ENCODE measurements around the gene TH.

TH gene

DNA sequence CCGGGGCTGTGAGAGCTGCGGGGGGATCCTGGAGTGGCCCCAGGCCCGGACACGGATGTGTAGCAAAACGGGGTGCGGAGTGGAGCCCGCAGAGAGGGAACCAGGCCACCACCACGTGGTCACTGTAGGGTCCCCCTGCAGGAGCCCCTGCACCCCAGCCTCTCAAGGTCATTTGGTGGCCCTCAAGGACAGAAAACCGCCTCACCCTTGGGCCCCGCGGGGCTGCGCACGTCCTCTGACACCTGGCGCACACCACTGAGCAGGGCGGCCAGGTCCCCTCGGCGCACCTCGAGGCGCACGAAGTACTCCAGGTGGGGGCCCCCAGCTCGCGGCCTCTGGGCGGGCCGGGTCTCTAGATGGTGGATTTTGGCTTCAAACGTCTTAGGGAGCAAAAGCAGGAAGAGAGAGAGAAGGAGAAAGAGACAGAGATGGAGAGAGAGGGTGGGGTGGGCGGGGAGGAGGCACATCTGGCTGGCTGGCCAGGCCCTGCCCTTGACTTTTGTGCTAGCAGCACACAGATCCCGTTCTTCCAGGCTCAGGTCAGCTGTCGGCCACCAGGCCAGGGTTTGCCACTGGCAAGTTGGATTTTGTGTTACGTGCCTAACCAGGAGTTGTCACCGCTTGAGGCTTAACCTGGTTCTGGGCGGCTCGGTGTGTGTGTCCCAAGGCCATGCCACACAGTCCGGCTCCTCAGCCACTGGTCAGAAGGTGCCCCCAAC lies 3.2 kb downstream of the TH start:
- TF ChIP-seq, protein P1, sequence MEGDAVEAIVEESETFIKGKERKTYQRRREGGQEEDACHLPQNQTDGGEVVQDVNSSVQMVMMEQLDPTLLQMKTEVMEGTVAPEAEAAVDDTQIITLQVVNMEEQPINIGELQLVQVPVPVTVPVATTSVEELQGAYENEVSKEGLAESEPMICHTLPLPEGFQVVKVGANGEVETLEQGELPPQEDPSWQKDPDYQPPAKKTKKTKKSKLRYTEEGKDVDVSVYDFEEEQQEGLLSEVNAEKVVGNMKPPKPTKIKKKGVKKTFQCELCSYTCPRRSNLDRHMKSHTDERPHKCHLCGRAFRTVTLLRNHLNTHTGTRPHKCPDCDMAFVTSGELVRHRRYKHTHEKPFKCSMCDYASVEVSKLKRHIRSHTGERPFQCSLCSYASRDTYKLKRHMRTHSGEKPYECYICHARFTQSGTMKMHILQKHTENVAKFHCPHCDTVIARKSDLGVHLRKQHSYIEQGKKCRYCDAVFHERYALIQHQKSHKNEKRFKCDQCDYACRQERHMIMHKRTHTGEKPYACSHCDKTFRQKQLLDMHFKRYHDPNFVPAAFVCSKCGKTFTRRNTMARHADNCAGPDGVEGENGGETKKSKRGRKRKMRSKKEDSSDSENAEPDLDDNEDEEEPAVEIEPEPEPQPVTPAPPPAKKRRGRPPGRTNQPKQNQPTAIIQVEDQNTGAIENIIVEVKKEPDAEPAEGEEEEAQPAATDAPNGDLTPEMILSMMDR (IDR thresholded peaks at IDR 0.05; ENCODE audit: control insufficient read depth, extremely low read depth, insufficient read depth) = no peak
- no peak overlapping the region for H3K4me3 ChIP-seq (ENCODE audit: low read depth, low read length)
- DNase-seq (ENCODE audit: low read depth) = no peak

DNA sequence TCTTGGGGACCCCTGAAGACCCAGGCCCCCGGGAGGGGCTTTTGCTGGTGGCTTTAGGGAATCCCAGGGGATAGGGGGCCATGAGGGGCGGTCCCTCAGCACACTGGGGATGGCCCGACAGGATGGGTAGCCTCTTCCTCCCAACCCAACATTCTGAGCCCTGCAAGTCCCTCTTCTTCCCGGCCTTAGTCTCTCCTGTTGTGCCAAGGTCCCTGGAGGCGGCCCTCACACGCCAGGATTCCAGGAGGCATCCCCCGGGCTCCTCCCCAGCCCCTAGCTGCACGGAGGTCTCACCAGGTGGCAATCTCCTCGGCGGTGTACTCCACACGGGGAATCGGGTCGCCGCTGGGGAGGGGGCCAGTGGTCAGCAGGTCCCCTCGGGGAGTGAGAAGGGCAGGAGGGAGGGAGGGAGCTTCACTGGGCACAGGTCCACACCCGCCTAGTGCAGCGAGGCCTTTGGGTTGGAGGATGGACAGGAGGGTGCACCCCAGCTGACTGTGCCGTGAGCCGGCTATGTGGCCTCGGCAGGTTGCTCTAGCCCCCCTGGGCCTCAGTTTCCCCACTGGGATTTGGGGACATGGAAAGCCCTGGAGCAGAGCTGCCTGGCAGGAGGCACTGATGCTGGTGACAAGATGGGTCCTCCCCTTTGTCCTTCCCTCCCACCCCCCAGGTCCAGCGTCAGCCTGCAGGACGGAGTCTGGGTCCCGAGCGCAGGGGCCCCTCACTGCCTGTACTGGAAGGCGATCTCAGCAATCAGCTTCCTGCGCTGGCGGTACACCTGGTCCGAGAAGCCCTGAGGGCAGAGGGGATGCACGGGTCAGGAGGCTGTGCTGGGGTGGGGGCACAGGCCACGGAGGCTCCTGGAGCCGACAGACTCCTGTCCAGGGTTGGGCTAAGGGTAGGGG lies 4.2 kb downstream of the TH start:
- H3K4me3 ChIP-seq (ENCODE audit: low read depth, low read length) = no peak overlapping the region
- no peak for DNase-seq (ENCODE audit: low read depth)
- TF ChIP-seq, protein P1 (IDR thresholded peaks at IDR 0.05; ENCODE audit: control insufficient read depth, extremely low read depth, insufficient read depth) = no peak

DNA sequence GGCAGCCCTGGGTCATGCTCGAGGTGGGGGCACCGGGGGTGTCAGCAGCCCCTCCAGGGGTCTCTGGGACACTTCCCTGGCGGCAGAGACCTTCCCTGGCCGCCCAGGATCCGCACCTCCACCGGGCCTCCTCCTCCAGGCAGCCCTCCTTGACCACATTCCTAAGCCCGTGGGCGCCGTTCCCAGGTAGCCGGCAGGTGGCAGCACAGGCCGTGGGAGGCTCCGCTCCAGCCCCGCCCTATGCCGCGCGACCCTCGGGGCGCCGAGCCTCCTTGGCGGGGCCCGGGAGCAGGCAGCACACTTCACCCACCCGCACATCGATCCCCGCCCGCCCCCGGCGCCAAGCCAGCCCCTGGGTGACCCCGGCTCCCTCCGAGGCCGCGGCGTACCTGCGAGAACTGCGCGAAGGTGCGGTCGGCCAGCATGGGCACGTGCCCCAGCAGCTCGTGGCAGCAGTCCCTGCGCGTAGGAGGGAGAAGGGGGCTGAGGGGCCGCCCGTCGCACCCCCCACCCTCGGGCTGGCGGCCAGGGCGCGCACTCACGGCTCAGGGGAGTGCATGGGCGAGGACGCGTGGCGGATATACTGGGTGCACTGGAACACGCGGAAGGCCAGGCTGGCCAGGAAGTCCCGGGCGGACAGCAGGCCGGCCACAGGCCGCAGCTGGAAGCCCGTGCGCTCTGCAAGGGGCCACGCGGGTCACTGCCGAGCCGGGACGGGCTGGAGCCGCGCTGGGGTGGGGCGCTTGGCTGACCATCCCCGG lies 5.3 kb downstream of the TH start:
- TF ChIP-seq, protein P1 (IDR thresholded peaks at IDR 0.05; ENCODE audit: control insufficient read depth, extremely low read depth, insufficient read depth) = peak; percentile 60
- H3K4me3 ChIP-seq (ENCODE audit: low read depth, low read length) = no peak overlapping the region
- DNase-seq (ENCODE audit: low read depth) = no peak

DNA sequence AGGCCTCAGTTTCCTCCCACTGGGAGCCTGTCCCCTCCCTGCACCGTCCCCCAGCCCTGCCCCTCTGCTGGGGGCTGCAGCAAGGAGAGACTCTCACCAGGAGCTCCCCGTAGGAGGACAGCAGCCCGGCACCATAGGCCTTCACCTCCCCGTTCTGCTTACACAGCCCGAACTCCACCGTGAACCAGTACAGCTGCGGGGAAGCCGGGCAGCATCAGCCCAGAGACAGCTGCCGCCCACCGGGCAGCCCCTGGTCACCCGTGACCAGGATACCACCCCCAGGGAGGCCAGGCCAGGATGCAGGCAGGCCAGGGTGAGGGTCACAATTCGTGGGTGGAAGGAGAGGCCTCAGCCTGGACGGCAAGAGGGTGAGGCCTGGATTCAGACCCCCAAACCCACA lies 6.0 kb downstream of the TH start:
- TF ChIP-seq, protein P1 (IDR thresholded peaks at IDR 0.05; ENCODE audit: control insufficient read depth, extremely low read depth, insufficient read depth) = no peak
- DNase-seq (ENCODE audit: low read depth) = no peak
- H3K4me3 ChIP-seq (ENCODE audit: low read depth, low read length) = no peak overlapping the region

DNA sequence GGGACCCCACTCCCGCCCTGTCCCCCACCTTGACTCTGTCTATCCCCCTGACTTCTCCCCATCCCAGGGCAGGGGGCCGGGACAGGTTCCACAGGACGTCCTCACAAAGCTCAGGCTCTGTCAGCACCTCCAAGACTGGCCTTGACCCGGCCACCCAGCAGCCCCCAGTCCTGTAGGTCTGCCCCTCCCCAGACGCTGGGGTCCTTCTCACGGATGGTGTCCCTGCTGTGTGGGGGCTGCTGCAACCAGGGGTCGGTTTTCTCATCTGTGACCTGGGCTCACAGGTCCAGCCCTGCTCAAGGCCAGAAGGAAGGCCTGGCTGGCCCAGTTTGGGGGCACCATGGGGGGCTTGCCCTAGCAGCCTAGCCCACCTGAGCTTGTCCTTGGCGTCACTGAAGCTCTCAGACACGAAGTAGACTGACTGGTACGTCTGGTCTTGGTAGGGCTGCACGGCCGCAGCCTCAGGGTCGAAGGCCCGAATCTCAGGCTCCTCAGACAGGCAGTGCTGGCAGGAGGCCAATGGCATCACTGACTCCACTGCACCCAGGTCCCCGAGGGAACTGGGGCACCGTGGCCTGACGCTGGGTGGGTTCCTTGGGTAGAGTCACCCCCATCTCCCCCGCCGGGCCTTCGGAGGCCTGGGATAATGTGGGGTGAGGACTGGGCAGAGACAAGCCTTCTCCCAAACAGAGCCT lies 6.6 kb downstream of the TH start:
- TF ChIP-seq, protein P1 (IDR thresholded peaks at IDR 0.05; ENCODE audit: control insufficient read depth, extremely low read depth, insufficient read depth) = no peak
- H3K4me3 ChIP-seq (ENCODE audit: low read depth, low read length) = no peak overlapping the region
- no peak for DNase-seq (ENCODE audit: low read depth)

DNA sequence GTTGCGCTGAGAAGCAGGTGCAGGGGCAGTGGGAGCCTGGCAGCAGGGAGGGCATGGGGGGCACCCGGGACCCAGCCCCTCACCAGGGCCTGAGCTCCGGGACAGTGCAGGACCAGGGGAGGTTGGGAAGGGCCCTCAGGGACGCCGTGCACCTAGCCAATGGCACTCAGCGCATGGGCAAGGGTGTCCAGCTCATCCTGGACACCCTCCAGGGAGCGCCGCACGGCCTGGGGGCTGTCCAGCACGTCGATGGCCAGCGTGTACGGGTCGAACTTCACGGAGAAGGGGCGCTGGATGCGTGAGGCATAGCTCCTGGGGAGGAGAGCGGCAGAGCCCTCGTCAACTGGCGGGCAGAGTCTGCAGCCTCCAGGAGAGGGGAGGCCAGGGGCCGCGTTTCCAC lies 7.5 kb downstream of the TH start:
- H3K4me3 ChIP-seq (ENCODE audit: low read depth, low read length) = no peak overlapping the region
- TF ChIP-seq, protein P1 (IDR thresholded peaks at IDR 0.05; ENCODE audit: control insufficient read depth, extremely low read depth, insufficient read depth) = no peak
- no peak for DNase-seq (ENCODE audit: low read depth)

All from LNCaP clone FGC (cell line).